COLO829 (cell line): ENCODE measurements around the gene ART1.
"Not testable (repeated sequence)": the region's sequence is repeated elsewhere in the genome, so short reads cannot be mapped to it uniquely, and the experiment has no call there.

Experiments used
- DNase-seq: peaks from one replicate; pipeline ENCODE4 v3.0.0; 2012; ENCODE audit warnings: low spot score

Gene ART1

GRCh38 chr11:3632070-3632660 is 12.8 kb upstream of the ART1 start:
- DNase-seq, result no peak

GRCh38 chr11:3635641-3636375 is 9.1 kb upstream of the ART1 start:
- no peak for DNase-seq

GRCh38 chr11:3637201-3637600 is 7.7 kb upstream of the ART1 start:
- DNase-seq, result no peak

- no peak for DNase-seq
These were observed 6.4 kb upstream of the ART1 start for GRCh38 chr11:3638513-3638912.

GRCh38 chr11:3639841-3640240 is 5.1 kb upstream of the ART1 start:
- no peak for DNase-seq

GRCh38 chr11:3641191-3641590 is 3.7 kb upstream of the ART1 start:
- DNase-seq, result no peak

GRCh38 chr11:3641701-3642070 is 3.2 kb upstream of the ART1 start, which contains the start of gene ART5:
TSS of gene ART5 (minus strand) at chr11:3641992. CDS start at chr11:3641862, 130 bp downstream.
- no peak for DNase-seq

GRCh38 chr11:3642071-3642951 is 2.6 kb upstream of the ART1 start:
- DNase-seq, result peak; percentile 51

GRCh38 chr11:3643102-3643546 is 1.8 kb upstream of the ART1 start:
- DNase-seq, result not testable (repeated sequence)

GRCh38 chr11:3645552-3645951 is 624 bp downstream of the ART1 start:
- DNase-seq, result no peak

- not testable (repeated sequence) for DNase-seq
These were observed 3.9 kb downstream of the ART1 start for GRCh38 chr11:3648843-3649242.

- DNase-seq, result not testable (repeated sequence)
These were observed 4.4 kb downstream of the ART1 start for GRCh38 chr11:3649374-3649773.

- not testable (repeated sequence) for DNase-seq
These were observed 7.6 kb downstream of the ART1 start for GRCh38 chr11:3652514-3652913.

GRCh38 chr11:3655547-3655946 is 10.6 kb downstream of the ART1 start:
- no peak for DNase-seq

GRCh38 chr11:3657331-3657730 is 12.4 kb downstream of the ART1 start:
- not testable (repeated sequence) for DNase-seq

- DNase-seq, result no peak
These were observed 13.3 kb downstream of the ART1 start for GRCh38 chr11:3658252-3658651.

- no peak for DNase-seq
These were observed 14.9 kb downstream of the ART1 start for GRCh38 chr11:3659595-3660515.

- no peak for DNase-seq
These were observed 16.0 kb downstream of the ART1 start for GRCh38 chr11:3660960-3661359.

- no peak for DNase-seq
These were observed 17.9 kb downstream of the ART1 start for GRCh38 chr11:3662856-3663255.

GRCh38 chr11:3664032-3664630 is 19.2 kb downstream of the ART1 start:
- no peak for DNase-seq

- DNase-seq, result no peak
These were observed 20.6 kb downstream of the ART1 start for GRCh38 chr11:3665336-3666022.
